GM23338 (cell line): ENCODE results near the gene ARHGEF19.

Experiments used
- EZH2 ChIP-seq: fragments of 200-600 bp; sonication (generic); IDR thresholded peaks from one replicate; pipeline ENCODE4 v1.8.0; 2017; ENCODE audit warnings: antibody characterized with exemption, mild to moderate bottlenecking, low read depth; ENCODE audit not compliant: unreplicated experiment
- EZH2phosphoT487 ChIP-seq: fragments of 200-600 bp; sonication (generic); IDR thresholded peaks from one replicate; pipeline ENCODE4 v1.8.1; 2018; ENCODE audit warnings: antibody characterized with exemption; ENCODE audit not compliant: unreplicated experiment
- JUNB ChIP-seq: IDR thresholded peaks from one replicate; pipeline ENCODE4 v1.6.1; 2016; ENCODE audit warnings: antibody characterized with exemption; ENCODE audit not compliant: unreplicated experiment
- NANOG ChIP-seq: IDR thresholded peaks from 2 replicates; pipeline ENCODE4 v1.6.1; 2016; ENCODE audit warnings: antibody characterized with exemption, borderline replicate concordance
- POLR2AphosphoS5 ChIP-seq: IDR thresholded peaks from 2 replicates; pipeline ENCODE4 v1.6.1; 2016; ENCODE audit warnings: antibody characterized with exemption, low read depth
- STAT1 ChIP-seq: IDR thresholded peaks from one replicate; pipeline ENCODE4 v1.6.1; 2016; ENCODE audit warnings: antibody characterized with exemption; ENCODE audit not compliant: unreplicated experiment
- TF ChIP-seq, protein P1 (sequence below): IDR thresholded peaks from one replicate; pipeline ENCODE4 v1.6.1; 2018; ENCODE audit warnings: antibody characterized with exemption; ENCODE audit not compliant: unreplicated experiment
- TF ChIP-seq, protein P2 (sequence below), 2 experiments: fragments of 200-600 bp in 1 of 2; sonication (generic) in 1 of 2; conservative IDR thresholded peaks; 2 replicates each; pipeline versions ENCODE4 v1.5.1 to v1.6.1; 2016 to 2017; ENCODE audit warnings: antibody characterized with exemption in 2 of 2, low read depth in 2 of 2, mild to moderate bottlenecking in 2 of 2, moderate library complexity in 1 of 2
- TF ChIP-seq, protein P3 (sequence below): IDR thresholded peaks from 2 replicates; pipeline ENCODE4 v1.6.1; 2016; ENCODE audit warnings: antibody characterized with exemption

DNA sequence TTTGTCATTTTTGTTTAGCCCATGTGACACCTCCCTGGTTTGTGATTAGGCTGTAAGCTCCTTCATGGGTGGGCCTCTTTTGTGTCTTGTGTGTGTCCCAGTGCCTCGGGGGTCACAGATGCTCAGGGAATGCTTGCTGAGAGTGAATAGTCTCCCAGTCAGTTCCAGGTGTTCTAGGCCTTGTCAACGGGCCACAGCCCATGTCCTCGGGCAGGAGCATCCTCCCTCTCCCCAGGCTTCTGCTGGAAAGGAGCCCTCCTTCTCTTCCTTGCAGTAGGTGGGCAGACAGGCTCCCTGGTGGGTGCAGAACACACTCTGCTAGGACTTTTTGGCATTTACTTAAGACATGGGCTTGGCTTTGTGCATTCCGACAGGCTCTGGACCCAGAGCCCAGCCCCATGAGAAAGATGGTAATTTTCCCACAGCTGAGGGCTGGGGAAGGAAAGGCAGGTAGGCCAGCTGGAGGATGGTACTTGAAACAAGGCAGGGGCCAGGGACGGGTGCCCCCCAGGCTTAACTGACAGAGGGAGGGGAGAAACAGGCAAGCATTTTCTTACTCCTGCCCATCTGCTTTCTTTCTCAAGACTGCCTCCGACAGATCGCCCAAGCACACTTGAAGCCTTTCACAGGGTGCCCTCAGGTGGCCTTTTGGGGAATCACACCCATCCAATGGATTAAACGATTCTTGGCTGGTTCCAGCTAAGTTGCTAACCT lies 31.6 kb upstream of the ARHGEF19 start:
- no peak for TF ChIP-seq EZH2
- TF ChIP-seq, protein P1, sequence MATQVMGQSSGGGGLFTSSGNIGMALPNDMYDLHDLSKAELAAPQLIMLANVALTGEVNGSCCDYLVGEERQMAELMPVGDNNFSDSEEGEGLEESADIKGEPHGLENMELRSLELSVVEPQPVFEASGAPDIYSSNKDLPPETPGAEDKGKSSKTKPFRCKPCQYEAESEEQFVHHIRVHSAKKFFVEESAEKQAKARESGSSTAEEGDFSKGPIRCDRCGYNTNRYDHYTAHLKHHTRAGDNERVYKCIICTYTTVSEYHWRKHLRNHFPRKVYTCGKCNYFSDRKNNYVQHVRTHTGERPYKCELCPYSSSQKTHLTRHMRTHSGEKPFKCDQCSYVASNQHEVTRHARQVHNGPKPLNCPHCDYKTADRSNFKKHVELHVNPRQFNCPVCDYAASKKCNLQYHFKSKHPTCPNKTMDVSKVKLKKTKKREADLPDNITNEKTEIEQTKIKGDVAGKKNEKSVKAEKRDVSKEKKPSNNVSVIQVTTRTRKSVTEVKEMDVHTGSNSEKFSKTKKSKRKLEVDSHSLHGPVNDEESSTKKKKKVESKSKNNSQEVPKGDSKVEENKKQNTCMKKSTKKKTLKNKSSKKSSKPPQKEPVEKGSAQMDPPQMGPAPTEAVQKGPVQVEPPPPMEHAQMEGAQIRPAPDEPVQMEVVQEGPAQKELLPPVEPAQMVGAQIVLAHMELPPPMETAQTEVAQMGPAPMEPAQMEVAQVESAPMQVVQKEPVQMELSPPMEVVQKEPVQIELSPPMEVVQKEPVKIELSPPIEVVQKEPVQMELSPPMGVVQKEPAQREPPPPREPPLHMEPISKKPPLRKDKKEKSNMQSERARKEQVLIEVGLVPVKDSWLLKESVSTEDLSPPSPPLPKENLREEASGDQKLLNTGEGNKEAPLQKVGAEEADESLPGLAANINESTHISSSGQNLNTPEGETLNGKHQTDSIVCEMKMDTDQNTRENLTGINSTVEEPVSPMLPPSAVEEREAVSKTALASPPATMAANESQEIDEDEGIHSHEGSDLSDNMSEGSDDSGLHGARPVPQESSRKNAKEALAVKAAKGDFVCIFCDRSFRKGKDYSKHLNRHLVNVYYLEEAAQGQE, result no peak
- TF ChIP-seq, protein P2, sequence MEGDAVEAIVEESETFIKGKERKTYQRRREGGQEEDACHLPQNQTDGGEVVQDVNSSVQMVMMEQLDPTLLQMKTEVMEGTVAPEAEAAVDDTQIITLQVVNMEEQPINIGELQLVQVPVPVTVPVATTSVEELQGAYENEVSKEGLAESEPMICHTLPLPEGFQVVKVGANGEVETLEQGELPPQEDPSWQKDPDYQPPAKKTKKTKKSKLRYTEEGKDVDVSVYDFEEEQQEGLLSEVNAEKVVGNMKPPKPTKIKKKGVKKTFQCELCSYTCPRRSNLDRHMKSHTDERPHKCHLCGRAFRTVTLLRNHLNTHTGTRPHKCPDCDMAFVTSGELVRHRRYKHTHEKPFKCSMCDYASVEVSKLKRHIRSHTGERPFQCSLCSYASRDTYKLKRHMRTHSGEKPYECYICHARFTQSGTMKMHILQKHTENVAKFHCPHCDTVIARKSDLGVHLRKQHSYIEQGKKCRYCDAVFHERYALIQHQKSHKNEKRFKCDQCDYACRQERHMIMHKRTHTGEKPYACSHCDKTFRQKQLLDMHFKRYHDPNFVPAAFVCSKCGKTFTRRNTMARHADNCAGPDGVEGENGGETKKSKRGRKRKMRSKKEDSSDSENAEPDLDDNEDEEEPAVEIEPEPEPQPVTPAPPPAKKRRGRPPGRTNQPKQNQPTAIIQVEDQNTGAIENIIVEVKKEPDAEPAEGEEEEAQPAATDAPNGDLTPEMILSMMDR (conservative IDR thresholded peaks at IDR 0.05; ENCODE audit: low read depth in 2 of 2), result peak; percentile 85 to 98
- TF ChIP-seq POLR2AphosphoS5, result no peak
- TF ChIP-seq STAT1, result no peak
- TF ChIP-seq, protein P3, sequence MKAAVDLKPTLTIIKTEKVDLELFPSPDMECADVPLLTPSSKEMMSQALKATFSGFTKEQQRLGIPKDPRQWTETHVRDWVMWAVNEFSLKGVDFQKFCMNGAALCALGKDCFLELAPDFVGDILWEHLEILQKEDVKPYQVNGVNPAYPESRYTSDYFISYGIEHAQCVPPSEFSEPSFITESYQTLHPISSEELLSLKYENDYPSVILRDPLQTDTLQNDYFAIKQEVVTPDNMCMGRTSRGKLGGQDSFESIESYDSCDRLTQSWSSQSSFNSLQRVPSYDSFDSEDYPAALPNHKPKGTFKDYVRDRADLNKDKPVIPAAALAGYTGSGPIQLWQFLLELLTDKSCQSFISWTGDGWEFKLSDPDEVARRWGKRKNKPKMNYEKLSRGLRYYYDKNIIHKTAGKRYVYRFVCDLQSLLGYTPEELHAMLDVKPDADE, result no peak
- no peak for TF ChIP-seq JUNB
- TF ChIP-seq NANOG, result no peak
- TF ChIP-seq EZH2phosphoT487, result no peak
